Endothelial cell (in vitro differentiated cells): Measurements from ENCODE around the gene SH2B2. TPM values are rescaled to one million over a fixed set of nuclear protein-coding genes. Genes with fewer than 3 reads are reported as not detected.

Source experiments
- DNase-seq: peaks from one replicate; pipeline ENCODE4 v3.0.0; 2021; ENCODE audit warnings: low spot score
- H3K27ac Mint-ChIP-seq: one replicate; pipeline ENCODE4 v1.8.0; 2021; ENCODE audit warnings: mixed read lengths, inconsistent platforms; ENCODE audit not compliant: unreplicated experiment
- H3K27me3 Mint-ChIP-seq: one replicate; pipeline ENCODE4 v1.8.0; 2021; ENCODE audit warnings: mild to moderate bottlenecking, moderate library complexity, mixed read lengths, inconsistent platforms; ENCODE audit not compliant: unreplicated experiment
- H3K36me3 Mint-ChIP-seq: one replicate; pipeline ENCODE4 v1.8.0; 2021; ENCODE audit warnings: mild to moderate bottlenecking, low read depth, mixed read lengths, inconsistent platforms; ENCODE audit not compliant: unreplicated experiment
- H3K4me1 Mint-ChIP-seq: one replicate; pipeline ENCODE4 v1.8.0; 2021; ENCODE audit warnings: mild to moderate bottlenecking, mixed read lengths, inconsistent platforms; ENCODE audit not compliant: unreplicated experiment
- H3K4me3 Mint-ChIP-seq: one replicate; pipeline ENCODE4 v1.8.0; 2021; ENCODE audit warnings: mild to moderate bottlenecking, mixed read lengths, inconsistent platforms; ENCODE audit not compliant: unreplicated experiment
- H3K9me3 Mint-ChIP-seq: one replicate; pipeline ENCODE4 v1.8.0; 2021; ENCODE audit warnings: mixed read lengths, inconsistent platforms; ENCODE audit not compliant: unreplicated experiment
- CTCF ChIP-seq: fragments of 200-600 bp; sonication (generic); IDR thresholded peaks from one replicate; pipeline ENCODE4 v1.5.0; 2021; ENCODE audit warnings: antibody characterized with exemption; ENCODE audit not compliant: unreplicated experiment
- total RNA-seq: library from RNA; stranded (reverse); fragmentation: NEBNext Ultra II Directional; extraction: Animal tissue kit (Norgen Biotek cat#: 25700); gene quantifications from one replicate; pipeline ENCODE4 v1.2.1, GENCODE V29; 2021; ENCODE audit not compliant: unreplicated experiment

SH2B2 gene
- total RNA-seq, 1 donor from 2014 or later, result 2.6 TPM

- Mint-ChIP-seq H3K9me3 (no peaks in the 10 kb centered on the region), H3K4me3 (no peak overlapping the region), H3K27ac (no peak overlapping the region), H3K4me1 (peaks cover 6% of the 10 kb centered on the region), H3K36me3 (no peaks in the 10 kb centered on the region), H3K27me3 (peaks cover 11% of the 10 kb centered on the region)
- TF ChIP-seq CTCF, result no peak
- no peak for DNase-seq
Observed at GRCh38 chr7:102291056-102291915, 4.6 kb downstream of the SH2B2 start.

- peaks cover 11% of the 10 kb centered on the region for H3K27me3 Mint-ChIP-seq
- no peak overlapping the region for H3K4me3 Mint-ChIP-seq
- no peak overlapping the region for H3K27ac Mint-ChIP-seq
- H3K36me3 Mint-ChIP-seq, result no peaks in the 10 kb centered on the region
- no peak for TF ChIP-seq CTCF
- H3K9me3 Mint-ChIP-seq, result no peaks in the 10 kb centered on the region
- DNase-seq, result no peak
- peaks cover 6% of the 10 kb centered on the region for H3K4me1 Mint-ChIP-seq
Observed at GRCh38 chr7:102291916-102292267, 5.2 kb downstream of the SH2B2 start.

GRCh38 chr7:102292813-102293798, 6.4 kb downstream of the SH2B2 start:
- no peak for TF ChIP-seq CTCF
- Mint-ChIP-seq H3K9me3 (no peaks in the 10 kb centered on the region), H3K27me3 (peaks cover 11% of the 10 kb centered on the region), H3K4me1 (peaks cover 6% of the 10 kb centered on the region), H3K27ac (no peak overlapping the region), H3K36me3 (peaks cover 3% of the 10 kb centered on the region), H3K4me3 (no peak overlapping the region)
- DNase-seq, result no peak

DNA sequence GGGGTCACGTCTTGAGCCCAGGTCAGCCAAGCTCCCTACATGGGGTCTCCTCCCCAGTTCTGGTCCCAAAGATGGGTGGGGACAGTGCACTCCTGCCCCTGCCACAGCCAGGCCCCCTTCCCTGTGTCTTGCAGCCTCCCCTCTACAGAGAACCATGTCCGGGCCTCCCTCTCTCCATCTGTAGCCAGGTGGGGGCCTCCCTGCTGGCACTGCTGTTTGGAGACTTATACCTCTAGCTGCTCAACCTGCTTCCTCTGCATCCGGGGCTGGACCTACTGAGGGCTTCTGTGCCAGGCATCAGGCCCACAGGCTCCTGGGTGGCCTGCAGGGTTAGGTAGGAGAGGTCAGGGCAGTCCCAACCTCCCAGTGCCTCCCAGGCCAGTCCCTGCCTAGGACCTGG, 7.9 kb downstream of the SH2B2 start:
- Mint-ChIP-seq H3K27ac (no peak overlapping the region), H3K4me3 (no peak overlapping the region), H3K27me3 (peaks cover 3% of the 10 kb centered on the region), H3K36me3 (peaks cover 3% of the 10 kb centered on the region), H3K4me1 (peaks cover 3% of the 10 kb centered on the region), H3K9me3 (no peaks in the 10 kb centered on the region)
- DNase-seq, result no peak
- TF ChIP-seq CTCF, result no peak
